ENCODE results near the gene SPSB4. TPM values are rescaled to one million over a fixed set of nuclear protein-coding genes. Genes with fewer than 3 reads are reported as not detected.

Gene SPSB4
- total and polyA plus RNA-seq, 9 of the 15 experiments (the other 6 are each of a cell fraction or from before 2014, with no cell fraction given): not detected

DNA sequence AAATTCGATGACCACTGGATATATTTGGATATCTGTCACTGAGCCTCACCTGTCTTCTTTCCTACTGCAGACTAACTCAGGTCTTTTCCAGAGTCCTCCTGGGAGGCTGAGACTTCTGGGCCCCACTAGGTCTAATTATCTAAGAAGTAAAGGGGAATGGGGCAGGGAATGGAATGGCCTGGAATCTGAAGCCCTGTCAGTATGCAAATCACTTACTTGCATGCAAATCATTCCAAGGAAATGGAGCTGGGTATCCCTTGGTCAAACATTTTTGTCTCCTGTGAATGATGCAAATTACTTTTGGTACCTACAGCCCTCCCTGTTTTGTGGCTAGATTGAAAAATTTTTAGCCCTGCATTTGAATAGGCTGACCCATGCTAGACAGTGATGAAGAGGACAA lies 5.3 kb upstream of the SPSB4 start:
- ATAC-seq (no peak), DNase-seq (ENCODE audit: extremely low read depth in 1 of 4, low spot score in 3 of 4) (no peak), FAIRE-seq (no peak)
- ChIA-PET POLR2A (interaction anchor here (0.7 kb wide), 1 partner anchor 29 kb away, joined by 3 read pairs; no protein-coding TSS in a partner anchor), CTCF (ENCODE audit: low intra/inter-chr PET ratio) (no interaction called here)
- Histone ChIP-seq H3K9me3 (replicated peaks; ENCODE audit: control insufficient read depth, insufficient read depth, low read depth, low read length) (no peaks in the 10 kb centered on the region), H3K9me1 (ENCODE audit: control insufficient read depth, insufficient read depth, low read length) (no peaks in the 10 kb centered on the region), H3K4me3 (no peak overlapping the region), H4K20me1 (replicated peaks; ENCODE audit: control insufficient read depth, insufficient read depth, low read length) (no peaks in the 10 kb centered on the region), H3K36me3 (ENCODE audit: control insufficient read depth, insufficient read depth, low read length) (no peaks in the 10 kb centered on the region), H3K4me1 (replicated peaks in 1 of 2; ENCODE audit: control insufficient read depth in 2 of 2, insufficient read depth in 2 of 2, low read length in 2 of 2) (no peaks in the 10 kb centered on the region; a peak in 1 of 5 replicates), H2AFZ (ENCODE audit: low read depth, low read length) (no peak overlapping the region), H3K4me2 (ENCODE audit: insufficient read depth, low read length) (no peak overlapping the region), H3K27me3 (ENCODE audit: control insufficient read depth in 2 of 2, insufficient read depth in 2 of 2, low read length in 2 of 2) (peaks cover 3 to 33% of the 10 kb centered on the region in 2 experiments; a peak in 4 of 5 replicates), H3K79me2 (ENCODE audit: control insufficient read depth, insufficient read depth, low read length) (no peaks in the 10 kb centered on the region), H3K9ac (ENCODE audit: insufficient read depth in 1 of 2, low read depth in 2 of 2, low read length in 2 of 2) (no peak overlapping the region), H3K27ac (ENCODE audit: extremely low read depth, low read depth, low read length) (no peak overlapping the region)
- no TSS peak for BruUV-seq (replicated peaks)
- 0% methylated on average over 1 of the region's 1 CpG for WGBS (ENCODE audit: insufficient coverage, low coverage, missing lambda C conversion rate)
- TF ChIP-seq CEBPG (CRISPR knock-in tag; IDR thresholded peaks at IDR 0.05) (no peak), CEBPG (tag; conservative IDR thresholded peaks at IDR 0.05 in 1 of 2, IDR thresholded peaks at IDR 0.05 in 1 of 2) (no peak), GTF2A2 (tag; IDR thresholded peaks at IDR 0.05) (no peak), FOS (IDR thresholded peaks at IDR 0.05; ENCODE audit: extremely low read depth, insufficient read length) (no peak), ZNF77 (CRISPR knock-in tag; IDR thresholded peaks at IDR 0.05) (no peak)
- intact Hi-C loops (cut with micrococcal nuclease) (loop anchor here (5.0 kb wide), 1 partner anchor 61 kb away; no protein-coding TSS in a partner anchor), in situ Hi-C loops (cut with MboI) (no loop called here)

- no peaks in the 10 kb centered on the region for H4K20me1 ChIP-seq (replicated peaks; ENCODE audit: control insufficient read depth, insufficient read depth, low read length)
- no peak overlapping the region for H3K4me2 ChIP-seq (ENCODE audit: insufficient read depth, low read length)
- H3K4me1 ChIP-seq (replicated peaks in 1 of 2; ENCODE audit: control insufficient read depth in 2 of 2, insufficient read depth in 2 of 2, low read length in 2 of 2): peaks cover 0 to 3% of the 10 kb centered on the region in 2 experiments; a peak in 1 of 5 replicates
- ChIA-PET CTCF (ENCODE audit: low intra/inter-chr PET ratio) (no interaction called here), POLR2A (interaction anchor here (0.6 kb wide), 1 partner anchor 39 kb away, joined by 3 read pairs; no protein-coding TSS in a partner anchor)
- WGBS (ENCODE audit: insufficient coverage, low coverage, missing lambda C conversion rate): 0% methylated on average over 1 of the region's 1 CpG
- H3K4me3 ChIP-seq: no peak overlapping the region
- intact Hi-C loops (cut with micrococcal nuclease): loop anchor here (5.0 kb wide), 1 partner anchor 60 kb away; no protein-coding TSS in a partner anchor
- ATAC-seq (no peak), DNase-seq (ENCODE audit: extremely low read depth in 1 of 4, low spot score in 3 of 4) (no peak), FAIRE-seq (no peak)
- H3K27me3 ChIP-seq (ENCODE audit: control insufficient read depth in 2 of 2, insufficient read depth in 2 of 2, low read length in 2 of 2): peaks cover 5 to 41% of the 10 kb centered on the region in 2 experiments; a peak in 4 of 5 replicates
- no peak overlapping the region for H3K27ac ChIP-seq (ENCODE audit: extremely low read depth, low read depth, low read length)
- H3K36me3 ChIP-seq (ENCODE audit: control insufficient read depth, insufficient read depth, low read length): no peaks in the 10 kb centered on the region
- in situ Hi-C loops (cut with MboI): no loop called here
- no TSS peak for BruUV-seq (replicated peaks)
- no peak overlapping the region for H3K9ac ChIP-seq (ENCODE audit: insufficient read depth in 1 of 2, low read depth in 2 of 2, low read length in 2 of 2)
- no peaks in the 10 kb centered on the region for H3K9me3 ChIP-seq (replicated peaks; ENCODE audit: control insufficient read depth, insufficient read depth, low read depth, low read length)
- no peak overlapping the region for H2AFZ ChIP-seq (ENCODE audit: low read depth, low read length)
- H3K9me1 ChIP-seq (ENCODE audit: control insufficient read depth, insufficient read depth, low read length): no peaks in the 10 kb centered on the region
- H3K79me2 ChIP-seq (ENCODE audit: control insufficient read depth, insufficient read depth, low read length): no peaks in the 10 kb centered on the region
- TF ChIP-seq MITF (IDR thresholded peaks at IDR 0.05): no peak
- no peak for TF ChIP-seq AFF1 (IDR thresholded peaks at IDR 0.05; ENCODE audit: low read depth in 1 of 2, partially characterized antibody in 2 of 2)
- TF ChIP-seq RBM22 (IDR thresholded peaks at IDR 0.05; ENCODE audit: low read depth, low read length, poor library complexity, severe bottlenecking): no peak
- no peak for TF ChIP-seq TRIM28 (IDR thresholded peaks at IDR 0.05)
- TF ChIP-seq ETV1 (tag; conservative IDR thresholded peaks at IDR 0.05; ENCODE audit: low read depth): no peak
- no peak for TF ChIP-seq ZNF644 (tag; IDR thresholded peaks at IDR 0.05; ENCODE audit: low read depth)
- TF ChIP-seq LARP7 (IDR thresholded peaks at IDR 0.05): no peak
- no peak for TF ChIP-seq GTF2A2 (tag; IDR thresholded peaks at IDR 0.05)
These were observed 4.0 kb upstream of the SPSB4 start for GRCh38 chr3:141047168-141047567.
